Upper lobe of left lung (tissue), 4 donors: Measurements from ENCODE around the gene LAD1.

Source experiments
- CTCF ChIP-seq, 6 experiments: fragments of 450-650 bp in 4 of 6; fragments of 200-600 bp in 2 of 6; sonication (generic) in 2 of 6; IDR thresholded peaks; one replicate each; pipeline ENCODE4 v1.5.1; 2016 to 2019; ENCODE audit warnings: antibody characterized with exemption in 6 of 6
- EP300 ChIP-seq, 4 donors: sonication (generic); formaldehyde crosslinking; IDR thresholded peaks; one replicate each; pipeline ENCODE4 v1.5.1; 2017; ENCODE audit warnings: antibody characterized with exemption in 4 of 4, control low read depth in 2 of 4
- POLR2A ChIP-seq, 4 donors: fragments of 450-650 bp; IDR thresholded peaks; one replicate each; pipeline ENCODE4 v1.5.1; 2016 to 2017; ENCODE audit warnings: antibody characterized with exemption in 4 of 4, mild to moderate bottlenecking in 2 of 4
- POLR2AphosphoS5 ChIP-seq, 2 donors: sonication (generic); formaldehyde crosslinking; IDR thresholded peaks; one replicate each; pipeline ENCODE4 v1.5.1; 2017; ENCODE audit warnings: antibody characterized with exemption in 2 of 2

GRCh38 chr1:201419256-201419655 lies 20.1 kb upstream of the LAD1 start:
- no peak for TF ChIP-seq POLR2A (IDR thresholded peaks at IDR 0.05)
- TF ChIP-seq CTCF (IDR thresholded peaks at IDR 0.05), result no peak
- no peak for TF ChIP-seq EP300 (IDR thresholded peaks at IDR 0.05)
- TF ChIP-seq POLR2AphosphoS5 (IDR thresholded peaks at IDR 0.05), result no peak
